Vagina (tissue), 2 donors: ENCODE results near the gene KDM8. TPM values are rescaled to one million over a fixed set of nuclear protein-coding genes. Genes with fewer than 3 reads are reported as not detected.

ENCODE experiments used
- DNase-seq, 2 donors: peaks; one replicate each; pipeline ENCODE4 v3.0.0-alpha.2; 2017; ENCODE audit errors: extremely low spot score in 2 of 2
- H3K27ac ChIP-seq: fragments of 200-600 bp; sonication (generic); one replicate; pipeline ENCODE4 v1.5.1; 2019
- H3K27me3 ChIP-seq: fragments of 200-600 bp; sonication (generic); one replicate; pipeline ENCODE4 v1.5.1; 2019
- H3K36me3 ChIP-seq, 2 donors: fragments of 200-600 bp; sonication (generic); one replicate each; pipeline ENCODE4 v1.5.1; 2017 to 2019
- H3K4me1 ChIP-seq: fragments of 200-600 bp; sonication (generic); one replicate; pipeline ENCODE4 v1.5.1; 2019
- H3K4me3 ChIP-seq, 2 donors: fragments of 200-600 bp; sonication (generic); 1 replicate in 1 of 2; 2 replicates in 1 of 2; pipeline ENCODE4 v1.5.1; 2016 to 2019
- H3K9me3 ChIP-seq: fragments of 200-600 bp; sonication (generic); one replicate; pipeline ENCODE4 v1.5.1; 2019
- CTCF ChIP-seq, 3 experiments: fragments of 450-650 bp in 2 of 3; fragments of 200-600 bp in 1 of 3; sonication (generic) in 1 of 3; IDR thresholded peaks; one replicate each; pipeline ENCODE4 v1.5.1; 2017 to 2019; ENCODE audit warnings: antibody characterized with exemption in 3 of 3, mild to moderate bottlenecking in 2 of 3, moderate library complexity in 2 of 3
- POLR2A ChIP-seq, 2 donors: fragments of 450-650 bp; IDR thresholded peaks; one replicate each; pipeline ENCODE4 v1.6.1; 2017; ENCODE audit warnings: antibody characterized with exemption in 2 of 2, mild to moderate bottlenecking in 2 of 2, moderate library complexity in 2 of 2
- POLR2AphosphoS5 ChIP-seq, 2 donors: sonication (generic); formaldehyde crosslinking; IDR thresholded peaks; one replicate each; pipeline ENCODE4 v1.9.0; 2017; ENCODE audit warnings: antibody characterized with exemption in 2 of 2, mild to moderate bottlenecking in 2 of 2, low read depth in 1 of 2; ENCODE audit not compliant: insufficient read depth in 1 of 2
- intact Hi-C: fragments of 100-400 bp; cut with DNase I; formaldehyde crosslinking; loops from one replicate; pipeline ENCODE4 v1.15.1; 2023
- total RNA-seq: library from RNA; depleted of rRNA; stranded (reverse); fragments of >200 nt; gene quantifications from one replicate; pipeline ENCODE4 v1.2.3, GENCODE V29; 2016

KDM8 gene
- total RNA-seq, 1 donor from 2014 or later: 1.5 TPM

- intact Hi-C loops: no loop called here
- Histone ChIP-seq H3K27me3 (no peaks in the 10 kb centered on the region), H3K36me3 (peaks cover 0 to 8% of the 10 kb centered on the region in 2 donors), H3K27ac (no peak overlapping the region), H3K4me1 (peaks cover 17% of the 10 kb centered on the region), H3K4me3 (no peak overlapping the region), H3K9me3 (no peaks in the 10 kb centered on the region)
- DNase-seq: no peak
- TF ChIP-seq POLR2AphosphoS5 (IDR thresholded peaks at IDR 0.05; ENCODE audit: insufficient read depth in 1 of 2, low read depth in 1 of 2) (no peak), POLR2A (IDR thresholded peaks at IDR 0.05) (no peak)
Observed at GRCh38 chr16:27220527-27220926, 17.2 kb downstream of the KDM8 start.

- no peak for TF ChIP-seq POLR2A (IDR thresholded peaks at IDR 0.05)
- no peak for TF ChIP-seq POLR2AphosphoS5 (IDR thresholded peaks at IDR 0.05; ENCODE audit: insufficient read depth in 1 of 2, low read depth in 1 of 2)
- no peak for TF ChIP-seq CTCF (IDR thresholded peaks at IDR 0.05)
- peaks cover 17% of the 10 kb centered on the region for H3K4me1 ChIP-seq
- H3K36me3 ChIP-seq: peaks cover 0 to 4% of the 10 kb centered on the region in 2 donors
- no peaks in the 10 kb centered on the region for H3K27me3 ChIP-seq
- no peak overlapping the region for H3K27ac ChIP-seq
- intact Hi-C loops: no loop called here
- no peak overlapping the region for H3K4me3 ChIP-seq
- no peak for DNase-seq
- H3K9me3 ChIP-seq: no peaks in the 10 kb centered on the region
Observed at GRCh38 chr16:27220991-27221390, 17.7 kb downstream of the KDM8 start.

GRCh38 chr16:27221576-27222248 is 18.4 kb downstream of the KDM8 start:
- H3K4me1 ChIP-seq: peaks cover 17% of the 10 kb centered on the region
- no peaks in the 10 kb centered on the region for H3K9me3 ChIP-seq
- intact Hi-C loops: no loop called here
- H3K27me3 ChIP-seq: no peaks in the 10 kb centered on the region
- H3K4me3 ChIP-seq: no peak overlapping the region
- no peak for TF ChIP-seq CTCF (IDR thresholded peaks at IDR 0.05)
- TF ChIP-seq POLR2A (IDR thresholded peaks at IDR 0.05): no peak
- TF ChIP-seq POLR2AphosphoS5 (IDR thresholded peaks at IDR 0.05; ENCODE audit: insufficient read depth in 1 of 2, low read depth in 1 of 2): no peak
- H3K36me3 ChIP-seq: peaks cover 0 to 4% of the 10 kb centered on the region in 2 donors
- no peak for DNase-seq
- peak overlapping the region; percentile 58 for H3K27ac ChIP-seq

- H3K4me3 ChIP-seq: no peak overlapping the region
- H3K36me3 ChIP-seq: peaks cover 0 to 4% of the 10 kb centered on the region in 2 donors
- TF ChIP-seq POLR2AphosphoS5 (IDR thresholded peaks at IDR 0.05; ENCODE audit: insufficient read depth in 1 of 2, low read depth in 1 of 2) (peak in 1 of 2 donors; percentile 72), POLR2A (IDR thresholded peaks at IDR 0.05) (no peak)
- peak overlapping the region; percentile 58 for H3K27ac ChIP-seq
- peaks cover 17% of the 10 kb centered on the region for H3K4me1 ChIP-seq
- no peaks in the 10 kb centered on the region for H3K27me3 ChIP-seq
- no peak for DNase-seq
- intact Hi-C loops: no loop called here
- no peaks in the 10 kb centered on the region for H3K9me3 ChIP-seq
Observed at GRCh38 chr16:27222249-27223225, 19.2 kb downstream of the KDM8 start.

GRCh38 chr16:27223226-27223610 is 19.9 kb downstream of the KDM8 start:
- Histone ChIP-seq H3K27ac (no peak overlapping the region), H3K4me3 (no peak overlapping the region), H3K9me3 (no peaks in the 10 kb centered on the region), H3K4me1 (peaks cover 17% of the 10 kb centered on the region), H3K27me3 (no peaks in the 10 kb centered on the region), H3K36me3 (peaks cover 0 to 4% of the 10 kb centered on the region in 2 donors)
- TF ChIP-seq POLR2A (IDR thresholded peaks at IDR 0.05) (no peak), POLR2AphosphoS5 (IDR thresholded peaks at IDR 0.05; ENCODE audit: insufficient read depth in 1 of 2, low read depth in 1 of 2) (no peak), CTCF (IDR thresholded peaks at IDR 0.05) (no peak)
- intact Hi-C loops: no loop called here
- no peak for DNase-seq
